CD4-positive, alpha-beta T cell treated with Interleukin-6 for 4 hours (primary cell): ENCODE data around the gene SSMEM1.
"Not testable (repeated sequence)": the region's sequence is repeated elsewhere in the genome, so short reads cannot be mapped to it uniquely, and the experiment has no call there.

ENCODE experiments used
- DNase-seq: peaks from one replicate; pipeline ENCODE4 v3.0.0-alpha.2; 2020; ENCODE audit warnings: mixed read lengths

Gene SSMEM1

DNA sequence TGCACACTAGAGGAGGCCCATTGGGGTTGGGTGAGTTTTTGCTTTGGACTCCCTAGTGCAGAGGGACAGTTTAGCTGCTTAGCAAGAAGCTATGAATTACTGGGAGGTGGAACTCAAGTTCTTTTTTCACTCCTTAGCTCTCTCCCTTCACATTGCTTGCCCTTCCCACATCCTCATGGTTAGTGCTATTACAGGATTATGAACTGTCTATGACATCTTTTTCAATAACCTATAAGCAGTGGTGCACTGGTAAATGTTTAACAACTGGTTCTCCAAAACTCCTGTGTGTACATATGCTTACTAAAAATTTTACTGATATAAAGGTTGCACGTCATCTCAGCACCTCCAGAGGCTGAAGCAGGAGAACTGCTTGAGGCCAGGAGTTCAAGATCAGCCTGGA is 6.2 kb downstream of the SSMEM1 start:
- DNase-seq = no peak

DNA sequence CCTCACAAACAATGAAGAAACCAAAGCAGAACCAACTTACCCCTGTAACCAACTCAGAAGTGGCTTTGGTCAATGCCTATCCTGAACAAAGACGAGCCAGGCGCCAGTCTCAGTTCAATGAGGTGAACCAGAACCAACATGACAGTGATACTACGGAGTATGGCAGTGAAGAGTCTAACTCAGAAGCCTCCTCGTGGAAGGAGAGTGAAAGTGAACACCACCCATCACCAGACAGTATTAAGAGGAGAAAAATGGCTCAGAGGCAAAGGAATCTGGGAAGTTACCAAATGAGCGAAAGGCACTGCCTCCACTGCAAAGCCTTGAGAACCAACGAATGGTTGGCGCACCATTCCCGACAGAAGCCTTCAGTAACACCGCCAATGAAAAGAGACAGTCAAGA is 8.4 kb downstream of the SSMEM1 start:
- DNase-seq = no peak

DNA sequence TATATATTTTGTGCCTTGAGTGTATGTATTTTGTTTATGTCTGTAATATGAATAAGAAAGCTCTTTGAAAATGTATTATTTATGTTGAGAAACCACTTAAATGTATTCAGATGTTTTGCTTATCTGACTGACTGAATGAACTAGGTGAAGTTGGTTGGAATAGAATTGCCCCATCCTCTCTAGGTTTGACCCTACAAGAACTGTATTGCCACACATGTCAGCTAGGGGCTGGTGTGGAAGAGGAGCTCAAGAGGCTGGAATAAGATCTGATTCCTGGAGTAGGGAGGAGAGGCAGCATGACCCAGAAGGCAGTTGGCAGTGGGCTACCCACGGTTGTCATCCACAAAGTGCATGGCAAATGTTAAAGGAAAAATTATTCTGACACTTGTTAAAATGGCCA is 9.1 kb downstream of the SSMEM1 start:
- no peak for DNase-seq

DNA sequence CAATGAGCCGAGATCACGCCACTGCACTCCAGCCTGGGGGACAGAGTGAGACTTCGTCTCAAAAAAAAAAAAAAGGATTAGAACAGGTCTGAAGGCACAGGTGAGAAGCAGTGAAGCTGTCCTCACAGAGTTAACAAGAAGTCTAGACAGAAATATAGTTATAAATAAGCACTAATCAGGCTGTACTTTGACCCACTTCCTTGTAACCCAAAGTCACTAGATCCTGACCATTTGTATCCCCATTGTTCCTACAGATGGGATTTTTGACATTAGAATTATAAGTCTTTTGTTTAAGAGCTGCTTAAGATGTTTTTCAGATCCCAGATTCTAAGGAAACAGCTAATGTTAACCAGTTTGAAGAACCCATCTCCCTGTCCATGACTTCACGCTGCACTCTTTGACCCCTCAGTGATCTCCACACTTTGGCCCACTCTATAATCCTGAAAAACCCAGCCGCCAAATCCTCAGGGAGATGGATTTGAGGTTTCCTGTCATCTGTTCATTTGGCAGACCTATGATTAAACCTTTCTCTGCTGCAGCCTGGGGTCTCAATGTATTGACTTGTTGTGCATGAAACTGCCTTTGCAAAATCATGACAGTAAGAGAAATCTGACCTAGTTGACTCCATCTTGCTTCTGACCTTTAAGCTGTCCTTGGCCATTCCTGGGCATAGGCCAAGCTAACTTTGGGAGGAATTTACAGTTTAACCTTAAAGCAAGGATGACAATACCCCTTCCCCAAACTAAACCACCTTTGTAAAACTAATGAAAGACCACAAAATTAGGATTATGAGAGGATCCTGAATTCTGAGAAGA is 11.4 kb downstream of the SSMEM1 start:
- DNase-seq = no peak

DNA sequence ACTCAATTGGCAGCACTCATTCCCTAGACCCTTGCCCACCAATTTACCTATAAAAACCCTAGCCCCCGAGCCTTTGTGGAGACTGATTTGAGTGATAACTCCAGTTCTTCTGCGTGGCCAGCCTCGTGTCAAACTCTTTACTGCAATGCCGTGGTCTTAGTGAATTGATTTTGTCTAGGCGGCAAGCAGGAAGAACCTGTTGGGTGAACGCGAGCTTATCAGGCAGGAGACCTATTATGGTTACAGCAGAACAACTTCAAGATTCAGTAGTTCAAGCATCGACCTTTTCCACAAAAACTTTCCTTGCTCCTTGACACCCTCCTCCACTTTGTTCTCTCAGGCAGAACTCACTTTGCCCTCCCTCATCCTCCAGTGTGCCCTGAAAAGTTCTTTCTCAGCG is 12.2 kb downstream of the SSMEM1 start:
- no peak for DNase-seq

DNA sequence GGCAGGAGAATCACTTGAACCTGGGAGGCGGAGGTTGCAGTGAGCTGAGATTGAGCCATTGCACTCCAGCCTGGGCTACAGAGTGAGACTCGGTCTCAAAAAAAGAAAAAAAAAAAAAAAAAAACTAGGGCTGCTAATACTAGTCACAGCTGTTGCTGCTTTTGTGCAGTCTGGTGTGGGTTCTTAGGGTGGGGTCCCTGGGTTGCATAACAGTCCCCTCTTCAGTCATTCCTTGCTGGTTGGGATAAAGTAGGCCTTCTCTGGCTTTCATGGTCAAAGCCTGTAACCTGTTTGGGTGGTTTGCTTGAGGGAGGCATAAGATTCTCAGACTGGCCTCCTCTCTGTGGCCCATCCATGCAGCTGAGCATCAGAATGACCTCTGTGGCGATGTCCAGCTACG is 14.1 kb downstream of the SSMEM1 start:
- no peak for DNase-seq

DNA sequence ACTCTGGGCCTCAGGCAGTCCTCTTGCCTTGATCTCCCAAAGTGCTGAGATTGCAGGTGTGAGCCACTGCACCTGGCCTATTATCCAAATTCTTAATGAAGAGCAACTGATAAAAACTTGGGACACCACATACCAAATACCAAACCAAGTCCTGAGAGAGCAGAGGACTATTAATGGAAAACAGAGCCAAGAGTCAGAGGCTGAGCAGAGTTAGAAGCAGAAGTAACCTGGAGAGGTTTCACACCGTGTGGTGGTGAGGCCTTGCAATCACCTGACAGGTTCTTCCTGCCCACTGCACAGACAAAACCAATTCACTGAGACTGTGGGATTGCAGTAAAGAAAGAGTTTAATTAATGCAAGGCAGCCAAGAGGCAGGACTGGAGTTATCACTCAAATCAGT is 16.0 kb downstream of the SSMEM1 start:
- no peak for DNase-seq

DNA sequence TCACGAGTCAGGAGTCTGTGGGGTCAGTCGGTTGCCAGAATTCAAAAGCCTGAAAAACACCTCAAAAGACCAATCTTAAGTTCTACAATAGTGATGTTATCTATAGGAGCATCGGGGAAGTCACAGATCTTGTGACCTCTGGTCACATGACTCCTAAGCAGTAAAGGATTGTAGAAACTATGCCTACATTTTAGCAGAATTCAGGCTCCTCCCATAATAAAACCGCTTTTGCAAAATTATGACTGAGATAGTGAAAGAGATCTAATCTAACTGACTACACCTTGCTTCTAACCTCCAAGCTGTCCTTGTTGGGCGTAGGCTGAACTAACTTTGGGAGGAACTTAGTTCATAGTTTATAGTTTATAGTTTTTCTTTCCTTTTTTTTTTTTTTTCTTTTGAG is 16.6 kb downstream of the SSMEM1 start:
- DNase-seq = no peak

DNA sequence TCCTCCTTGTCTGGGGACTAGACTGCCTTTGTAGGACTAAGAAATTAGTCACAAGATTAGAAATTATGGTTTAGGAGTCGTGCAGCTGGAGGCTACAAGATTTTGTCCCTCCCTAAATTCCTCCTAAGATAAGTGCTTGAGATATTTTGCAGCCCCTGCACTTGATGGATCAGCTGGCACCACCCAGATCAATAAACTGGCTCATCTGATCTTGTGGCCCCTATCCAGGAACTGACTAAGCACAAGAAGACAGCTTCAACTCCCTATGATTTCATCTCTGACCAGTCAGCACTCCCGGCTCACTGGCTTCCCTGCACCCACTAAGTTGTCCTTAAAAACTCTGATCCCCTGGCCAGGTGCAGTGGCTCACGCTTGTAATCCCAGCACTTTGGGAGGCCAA is 17.3 kb downstream of the SSMEM1 start:
- DNase-seq = not testable (repeated sequence)

DNA sequence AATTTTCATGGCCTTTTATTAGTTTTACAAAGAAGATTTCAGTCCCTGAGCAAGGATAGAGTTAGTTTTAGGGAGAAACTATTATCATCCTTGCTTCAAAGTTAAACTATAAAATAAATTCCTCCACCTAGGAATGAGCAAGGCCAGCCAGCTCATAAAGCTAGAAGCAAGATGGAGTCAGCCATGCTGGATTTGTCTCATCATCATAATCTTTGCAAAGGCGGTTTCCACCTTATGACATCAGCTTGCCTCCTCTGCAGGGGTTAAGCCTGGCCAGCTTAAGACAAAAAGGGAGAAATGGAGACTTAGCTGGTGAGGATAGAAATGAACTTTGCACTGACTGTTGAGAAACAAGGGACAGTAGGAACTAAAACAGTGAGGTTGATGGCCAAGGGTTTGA is 18.7 kb downstream of the SSMEM1 start:
- no peak for DNase-seq

DNA sequence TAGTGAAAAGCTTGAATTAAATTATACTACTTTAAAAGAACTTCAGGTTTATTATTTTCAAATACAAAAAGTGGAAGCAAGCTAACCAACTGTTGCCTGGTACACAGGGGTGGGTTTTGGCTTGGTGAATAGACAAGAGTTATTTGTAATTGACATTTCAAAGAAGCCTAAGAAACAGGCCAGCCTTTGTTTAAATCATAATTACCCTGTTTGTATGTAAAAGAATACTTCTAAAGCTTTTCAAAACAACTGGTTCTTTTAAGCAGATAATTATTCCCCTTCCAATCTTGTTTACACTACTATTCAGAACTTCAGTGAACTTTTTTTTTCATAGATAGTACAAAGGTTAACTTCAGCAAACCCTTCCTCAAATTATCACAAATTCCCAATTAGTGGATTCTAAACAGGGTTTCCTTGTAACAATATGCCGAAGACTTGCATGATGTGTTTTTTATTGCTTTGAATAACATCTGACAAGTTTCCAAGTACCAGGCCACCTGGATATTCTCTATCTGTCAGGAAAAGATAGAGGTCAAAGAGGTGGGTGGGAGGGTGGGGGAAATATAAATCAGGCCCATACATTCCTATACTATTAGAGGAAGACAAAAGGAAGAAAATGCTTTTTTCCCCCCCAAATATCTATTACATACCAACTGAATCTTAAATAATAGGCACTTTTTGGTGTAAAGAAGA is 20.4 kb downstream of the SSMEM1 start:
- no peak for DNase-seq

DNA sequence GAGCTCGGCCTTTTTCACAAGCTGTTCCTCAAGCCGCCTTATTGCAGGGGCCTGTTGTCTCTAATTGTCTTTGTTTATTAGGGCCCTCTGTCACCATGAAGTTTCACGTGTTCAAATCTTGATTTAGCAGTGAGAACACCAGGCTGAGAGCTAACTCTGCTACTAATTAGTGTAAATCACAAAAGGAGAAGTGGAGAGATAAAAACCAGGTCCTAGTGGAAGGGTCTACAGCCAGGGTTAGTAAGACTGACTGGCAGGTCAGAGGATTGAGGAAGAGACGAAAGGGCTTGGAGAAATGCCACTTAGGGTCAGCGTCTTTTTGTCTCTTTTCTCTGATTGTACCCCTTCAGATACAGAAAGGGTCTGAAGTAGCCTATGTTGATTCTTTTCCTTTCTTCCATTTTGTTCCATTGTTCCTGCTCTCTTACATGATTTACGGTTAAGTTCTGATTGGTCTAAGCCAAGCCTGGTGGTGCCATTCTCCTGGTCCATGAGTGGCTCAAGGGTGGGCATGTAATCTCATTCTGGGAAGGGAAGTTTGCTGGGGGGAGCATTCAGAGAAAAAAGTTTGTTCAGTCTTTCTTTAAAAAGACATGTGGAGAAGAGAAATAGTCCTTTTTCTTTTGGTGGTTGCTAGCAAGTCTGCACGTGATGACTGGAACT is 21.3 kb downstream of the SSMEM1 start:
- no peak for DNase-seq

DNA sequence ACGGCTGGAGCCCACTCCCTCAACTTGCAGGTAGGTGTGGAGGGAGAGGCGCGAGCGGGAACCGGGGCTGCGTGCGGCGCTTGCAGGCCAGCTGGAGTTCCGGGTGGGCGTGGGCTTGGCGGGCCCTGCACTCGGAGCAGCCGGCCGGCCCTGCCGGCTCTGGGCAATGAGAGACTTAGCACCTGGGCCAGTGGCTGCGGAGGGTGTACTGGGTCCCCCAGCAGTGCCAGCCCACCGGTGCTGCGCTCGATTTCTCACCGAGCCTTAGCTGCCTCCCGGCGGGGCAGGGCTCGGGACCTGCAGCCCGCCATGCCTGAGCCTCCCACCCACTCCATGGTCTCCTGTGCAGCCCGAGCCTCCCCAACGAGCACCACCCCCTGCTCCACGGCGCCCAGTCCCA is 22.3 kb downstream of the SSMEM1 start:
- DNase-seq = not testable (repeated sequence)

DNA sequence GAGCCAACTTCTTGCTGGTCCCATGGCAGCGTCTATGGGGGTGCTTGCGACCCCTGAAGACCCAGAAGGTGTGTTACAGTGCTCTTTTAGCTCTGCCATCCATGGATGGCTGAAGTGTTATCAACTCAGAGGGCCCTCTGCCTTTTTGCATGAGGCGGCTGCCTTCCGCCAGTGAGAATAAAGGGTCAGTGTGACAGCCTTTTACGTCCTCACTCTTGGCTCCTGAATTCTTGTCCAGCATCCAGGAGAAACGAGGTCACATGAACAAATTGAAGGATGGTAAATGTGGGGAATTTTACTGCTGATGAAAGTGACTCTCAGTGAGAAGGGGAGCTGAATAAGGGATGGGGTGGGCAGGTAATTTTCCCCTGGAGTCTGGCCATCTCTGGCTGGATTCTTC is 24.1 kb downstream of the SSMEM1 start:
- DNase-seq = no peak

DNA sequence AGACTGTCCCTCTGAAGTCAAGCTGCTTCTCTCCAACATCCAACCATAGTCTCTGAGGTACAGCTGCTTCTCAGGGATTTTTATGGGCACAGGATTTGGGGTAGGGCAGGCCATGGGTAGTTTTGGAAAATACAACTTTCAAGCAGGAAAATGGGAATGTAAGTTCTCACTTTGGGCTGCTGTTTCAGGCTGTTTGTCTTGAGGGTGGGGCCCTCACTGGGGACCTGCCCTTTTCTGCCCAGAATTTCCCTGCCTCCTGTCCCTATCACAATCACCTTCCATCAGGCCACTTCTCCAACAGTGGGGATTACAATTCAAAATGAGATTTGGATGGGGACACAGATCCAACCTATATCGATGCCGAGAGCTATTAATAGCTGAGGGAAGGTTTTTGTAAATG is 24.5 kb downstream of the SSMEM1 start:
- no peak for DNase-seq

DNA sequence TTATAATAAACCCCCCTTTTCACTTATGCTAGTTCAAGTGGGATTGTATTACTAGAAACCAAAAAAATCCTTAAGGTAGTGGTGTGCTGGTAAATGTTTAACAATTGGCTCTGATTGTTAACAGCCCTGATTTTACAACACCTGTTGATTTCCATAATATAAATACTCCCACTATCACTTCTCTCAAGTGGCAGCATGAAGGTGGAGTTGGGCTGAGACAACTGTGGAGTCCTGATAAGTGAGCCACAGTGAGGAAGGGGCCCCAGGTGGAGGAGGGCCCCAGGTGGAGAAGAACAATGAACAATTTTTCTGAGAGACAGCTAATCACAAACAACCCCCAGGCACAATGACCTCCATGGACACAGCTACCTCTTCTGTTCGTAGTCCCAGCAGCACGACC is 26.4 kb downstream of the SSMEM1 start:
- DNase-seq = no peak

DNA sequence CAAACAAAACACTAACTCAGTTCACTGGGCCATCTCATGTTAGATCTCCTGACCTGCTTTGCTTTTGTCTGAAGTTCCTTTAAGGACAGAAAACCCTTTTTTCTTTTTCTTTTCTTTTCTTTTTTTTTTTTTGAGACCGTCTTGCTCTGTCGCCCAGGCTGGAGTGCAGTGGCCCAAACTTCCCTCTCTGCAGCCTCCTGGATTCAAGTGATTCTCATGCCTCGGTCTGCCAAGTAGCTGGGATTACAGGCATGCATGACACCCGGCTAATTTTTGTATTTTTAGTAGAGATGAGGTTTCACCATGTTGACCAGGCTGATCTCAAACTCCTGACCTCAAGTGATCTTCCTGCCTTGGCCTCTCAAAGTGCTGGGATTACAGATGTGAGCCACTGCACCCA is 28.7 kb downstream of the SSMEM1 start:
- not testable (repeated sequence) for DNase-seq

DNA sequence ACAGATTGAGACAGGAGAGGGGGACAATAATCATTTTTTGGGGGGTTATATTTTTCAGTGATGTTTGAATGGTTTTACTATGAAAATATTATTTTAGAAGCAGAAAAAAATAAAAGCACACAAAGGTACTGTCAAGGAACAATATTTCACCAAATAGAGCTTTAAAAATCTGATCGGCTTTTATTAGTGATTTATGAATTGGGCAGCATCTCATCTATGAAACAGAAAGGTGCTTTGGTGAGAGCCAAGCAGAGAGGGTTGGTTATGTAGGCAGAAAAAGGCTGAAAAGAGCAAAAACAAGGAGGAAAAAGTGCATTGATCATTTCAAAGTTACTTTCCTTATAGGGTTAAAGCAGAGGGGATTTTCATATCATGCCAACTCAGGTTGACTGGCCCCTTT is 32.6 kb downstream of the SSMEM1 start:
- DNase-seq = no peak

DNA sequence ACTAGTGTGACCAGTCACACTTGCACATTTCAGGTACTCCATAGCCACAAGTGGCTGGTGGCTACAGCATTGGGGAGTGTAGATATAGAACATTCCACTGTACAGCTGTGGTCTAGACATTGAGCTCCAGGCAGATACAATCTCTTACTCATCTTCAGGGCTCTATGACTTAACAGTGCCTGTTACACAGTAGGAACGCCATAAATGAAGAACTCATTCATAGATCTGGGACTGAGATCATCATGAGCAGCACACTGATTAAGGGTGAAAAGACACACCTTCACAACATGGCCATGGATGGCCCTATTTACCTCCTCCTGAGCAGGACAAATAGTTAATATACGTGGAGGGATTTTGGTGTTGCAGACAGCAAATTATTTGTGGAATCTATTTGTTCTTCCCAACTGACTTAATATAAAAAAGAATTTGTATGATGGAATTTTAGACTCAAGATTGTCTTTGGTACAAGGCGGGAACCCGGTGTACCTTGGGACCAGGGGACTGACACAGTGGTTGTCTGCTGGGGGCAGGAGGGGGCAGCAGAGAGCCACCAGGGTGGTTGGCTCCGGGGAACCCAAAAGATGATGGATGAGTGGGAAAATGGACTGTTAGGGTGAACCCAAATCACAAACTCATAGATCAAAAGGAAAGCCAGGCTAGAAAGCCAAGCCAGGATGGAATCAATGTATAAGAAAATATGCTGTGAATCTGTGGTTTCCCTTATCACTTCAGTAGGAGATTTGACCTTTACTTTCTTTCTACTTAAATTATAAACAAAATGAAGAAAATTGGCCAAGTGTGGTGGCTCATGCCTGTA is 34.7 kb downstream of the SSMEM1 start:
- peak; percentile 67 for DNase-seq

DNA sequence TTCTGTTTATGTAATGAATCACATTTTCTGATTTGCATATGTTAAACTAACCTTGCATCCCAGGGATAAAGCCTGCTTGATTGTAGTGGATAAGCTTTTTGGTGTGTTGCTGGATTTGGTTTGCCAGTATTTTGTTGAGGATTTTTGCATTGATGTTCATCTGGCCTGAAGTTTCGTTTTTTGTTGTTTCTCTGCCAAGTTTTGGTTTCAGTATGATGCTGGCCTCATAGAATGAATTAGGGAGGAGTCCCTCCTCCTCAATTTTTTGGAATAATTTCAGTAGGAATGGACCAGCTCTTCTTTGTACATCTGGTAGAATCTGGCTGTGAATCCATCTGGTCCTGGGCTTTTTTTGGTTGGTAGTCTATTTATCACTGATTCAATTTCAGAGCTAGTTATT is 35.8 kb downstream of the SSMEM1 start:
- DNase-seq = not testable (repeated sequence)

DNA sequence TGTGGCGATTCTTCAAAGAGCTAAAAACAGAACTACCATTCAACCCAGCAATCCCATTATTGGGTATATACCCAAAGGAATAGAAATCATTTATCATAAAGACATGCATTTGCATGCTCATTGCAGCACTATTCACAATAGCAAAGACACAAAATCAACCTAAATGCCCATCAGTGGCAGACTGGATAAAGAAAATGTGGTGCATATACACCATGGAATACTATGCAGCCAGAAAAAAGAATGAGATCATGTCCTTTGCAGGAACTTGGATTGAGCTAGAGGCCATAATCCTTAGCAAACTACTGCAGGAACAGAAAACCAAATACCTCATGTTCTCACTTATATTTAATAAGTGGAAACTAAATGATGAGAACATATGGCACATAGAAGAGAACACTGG is 38.8 kb downstream of the SSMEM1 start:
- DNase-seq = not testable (repeated sequence)

DNA sequence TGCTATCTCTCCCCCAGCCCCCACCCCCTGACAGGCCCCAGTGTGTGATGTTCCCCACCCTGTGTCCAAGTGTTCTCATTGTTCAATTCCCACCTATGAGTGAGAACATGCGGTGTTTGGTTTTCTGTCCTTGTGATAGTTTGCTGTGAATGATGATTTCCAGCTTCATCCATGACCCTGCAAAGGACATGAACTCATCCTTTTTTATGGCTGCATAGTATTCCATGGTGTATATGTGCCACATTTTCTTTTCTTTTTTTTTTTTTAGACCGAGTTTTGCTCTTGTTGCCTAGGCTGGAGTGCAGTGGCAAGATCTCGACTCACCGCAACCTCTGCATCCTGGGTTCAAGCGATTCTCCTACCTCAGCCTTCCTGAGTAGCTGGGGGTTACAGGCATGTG is 41.2 kb downstream of the SSMEM1 start:
- DNase-seq = not testable (repeated sequence)

DNA sequence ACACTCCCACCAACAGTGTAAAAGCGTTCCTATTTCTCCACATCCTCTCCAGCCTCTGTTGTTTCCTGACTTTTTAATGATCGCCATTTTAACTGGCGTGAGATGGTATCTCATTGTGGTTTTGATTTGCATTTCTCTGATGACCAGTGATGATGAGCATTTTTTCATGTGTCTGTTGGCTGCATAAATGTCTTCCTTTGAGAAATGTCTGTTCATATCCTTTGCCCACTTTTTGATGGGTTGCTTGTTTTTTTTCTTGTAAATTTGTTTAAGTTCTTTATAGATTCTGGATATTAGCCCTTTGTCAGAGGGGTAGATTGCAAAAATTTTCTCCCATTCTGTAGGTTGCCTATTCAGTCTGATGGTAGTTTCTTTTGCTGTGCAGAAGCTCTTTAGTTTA is 42.0 kb downstream of the SSMEM1 start:
- not testable (repeated sequence) for DNase-seq
